ENCODE data around the gene ESD. TPM values are rescaled to one million over a fixed set of nuclear protein-coding genes. Genes with fewer than 3 reads are reported as not detected.
"Not testable (repeated sequence)": the region's sequence is repeated elsewhere in the genome, so short reads cannot be mapped to it uniquely, and the experiment has no call there.

Gene ESD
- total and polyA plus RNA-seq, 10 of the 15 experiments (the other 5 are each of a cell fraction or from before 2014, with no cell fraction given): 105 to 387 (median 195) TPM

- RAD21 ChIA-PET (ENCODE audit: unreplicated experiment): no interaction called here
- CTCF ChIA-PET: interaction anchor here (1.5 kb wide), 1 partner anchor 197 kb away, joined by 3 read pairs; no protein-coding TSS in a partner anchor
- DNase-seq (ENCODE audit: low read depth, low spot score): no peak
- no peak overlapping the region for H3K4me3 ChIP-seq
- intact Hi-C loops (cut with micrococcal nuclease; ENCODE audit: unreplicated experiment) (no loop called here), in situ Hi-C loops (cut with MboI) (no loop called here)
- H3K4me1 ChIP-seq (ENCODE audit: control insufficient read depth, insufficient read depth, low read length): no peaks in the 10 kb centered on the region; the same call in 1 of the 2 replicates
- no peak for TF ChIP-seq MAX (IDR thresholded peaks at IDR 0.05; ENCODE audit: low read depth, low read length)
- no peak for TF ChIP-seq CHD2 (IDR thresholded peaks at IDR 0.05; ENCODE audit: borderline replicate concordance, low read depth, low read length)
- TF ChIP-seq JUND (IDR thresholded peaks at IDR 0.05; ENCODE audit: low read depth, low read length): no peak
- no peak for TF ChIP-seq ZNF687 (IDR thresholded peaks at IDR 0.05)
- no peaks in the 10 kb centered on the region for H3K9me3 ChIP-seq (replicated peaks; ENCODE audit: control insufficient read depth, insufficient read depth, low read length)
- 30% methylated on average over 4 of the region's 4 CpGs for WGBS (ENCODE audit: insufficient coverage, insufficient replicate concordance, low lambda C conversion rate, missing lambda C conversion rate)
- H2AFZ ChIP-seq (ENCODE audit: control insufficient read depth, low read depth, low read length): no peak overlapping the region
- no TSS peak for BruUV-seq (replicated peaks)
- no peak overlapping the region for H3K4me2 ChIP-seq (ENCODE audit: control insufficient read depth, insufficient read depth)
- H3K79me2 ChIP-seq (ENCODE audit: control insufficient read depth, insufficient read depth, low read length): no peaks in the 10 kb centered on the region
- no peaks in the 10 kb centered on the region for H4K20me1 ChIP-seq (ENCODE audit: control insufficient read depth, insufficient read depth)
- SMC1A ChIA-PET (ENCODE audit: uncharacterized antibody, unreplicated experiment): interaction anchor here (1.1 kb wide), 1 partner anchor 36 kb away, joined by 3 read pairs; no protein-coding TSS in a partner anchor
- ATAC-seq: no peak
- no peak overlapping the region for H3K9ac ChIP-seq (ENCODE audit: control insufficient read depth, insufficient read depth, low read length)
- no peak overlapping the region for H3K27ac ChIP-seq (ENCODE audit: control insufficient read depth, insufficient read depth)
- no peak for FAIRE-seq
- POLR2A ChIA-PET: no interaction called here
- peaks cover 0 to 7% of the 10 kb centered on the region in 2 experiments; a peak in 3 of 4 replicates for H3K36me3 ChIP-seq (ENCODE audit: control insufficient read depth in 2 of 2, insufficient read depth in 2 of 2, low read length in 1 of 2)
- no peaks in the 10 kb centered on the region for H3K27me3 ChIP-seq (replicated peaks in 1 of 2; ENCODE audit: control insufficient read depth in 2 of 2, insufficient read depth in 2 of 2, low read length in 1 of 2)
These were observed 40.0 kb downstream of the ESD start for GRCh38 chr13:46756977-46757376.

DNA sequence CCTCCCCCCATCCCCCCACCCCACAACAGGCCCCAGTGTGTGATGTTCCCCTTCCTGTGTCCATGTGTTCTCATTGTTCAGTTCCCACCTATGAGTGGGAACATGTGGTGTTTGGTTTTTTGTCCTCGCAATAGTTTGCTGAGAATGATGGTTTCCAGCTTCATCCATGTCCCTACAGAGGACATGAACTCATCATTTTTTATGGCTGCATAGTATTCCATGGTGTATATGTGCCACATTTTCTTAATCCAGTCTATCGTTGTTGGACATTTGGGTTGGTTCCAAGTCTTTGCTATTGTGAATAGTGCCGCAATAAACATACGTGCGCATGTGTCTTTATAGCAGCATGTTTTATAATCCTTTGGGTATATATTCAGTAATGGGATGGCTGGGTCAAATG is 41.5 kb downstream of the ESD start:
- H3K79me2 ChIP-seq (ENCODE audit: control insufficient read depth, insufficient read depth, low read length); H2AFZ ChIP-seq (ENCODE audit: control insufficient read depth, low read depth, low read length); H3K36me3 ChIP-seq (ENCODE audit: control insufficient read depth in 2 of 2, insufficient read depth in 2 of 2, low read length in 1 of 2); intact Hi-C loops (cut with micrococcal nuclease; ENCODE audit: unreplicated experiment); H3K9ac ChIP-seq (ENCODE audit: control insufficient read depth, insufficient read depth, low read length); H3K4me1 ChIP-seq (ENCODE audit: control insufficient read depth, insufficient read depth, low read length); H3K27me3 ChIP-seq (replicated peaks in 1 of 2; ENCODE audit: control insufficient read depth in 2 of 2, insufficient read depth in 2 of 2, low read length in 1 of 2); POLR2A ChIA-PET; CTCF ChIA-PET; H3K27ac ChIP-seq (ENCODE audit: control insufficient read depth, insufficient read depth); SMC1A ChIA-PET (ENCODE audit: uncharacterized antibody, unreplicated experiment); DNase-seq (ENCODE audit: low read depth, low spot score); H3K4me2 ChIP-seq (ENCODE audit: control insufficient read depth, insufficient read depth); ATAC-seq; in situ Hi-C loops (cut with MboI); H4K20me1 ChIP-seq (ENCODE audit: control insufficient read depth, insufficient read depth); H3K4me3 ChIP-seq; FAIRE-seq; BruUV-seq (replicated peaks); RAD21 ChIA-PET (ENCODE audit: unreplicated experiment); H3K9me3 ChIP-seq (replicated peaks; ENCODE audit: control insufficient read depth, insufficient read depth, low read length): not testable (repeated sequence)
- 90% methylated on average over 1 of the region's 5 CpGs for WGBS (ENCODE audit: insufficient coverage, insufficient replicate concordance, low lambda C conversion rate, missing lambda C conversion rate)
